Endothelial cell (in vitro differentiated cells): ENCODE results near the gene ZNF827. TPM values are rescaled to one million over a fixed set of nuclear protein-coding genes. Genes with fewer than 3 reads are reported as not detected.
"Not testable (repeated sequence)": the region's sequence is repeated elsewhere in the genome, so short reads cannot be mapped to it uniquely, and the experiment has no call there.

Experiments used
- DNase-seq: peaks from one replicate; pipeline ENCODE4 v3.0.0; 2021; ENCODE audit warnings: low spot score
- H3K27ac Mint-ChIP-seq: one replicate; pipeline ENCODE4 v1.8.0; 2021; ENCODE audit warnings: mixed read lengths, inconsistent platforms; ENCODE audit not compliant: unreplicated experiment
- H3K27me3 Mint-ChIP-seq: one replicate; pipeline ENCODE4 v1.8.0; 2021; ENCODE audit warnings: mild to moderate bottlenecking, moderate library complexity, mixed read lengths, inconsistent platforms; ENCODE audit not compliant: unreplicated experiment
- H3K36me3 Mint-ChIP-seq: one replicate; pipeline ENCODE4 v1.8.0; 2021; ENCODE audit warnings: mild to moderate bottlenecking, low read depth, mixed read lengths, inconsistent platforms; ENCODE audit not compliant: unreplicated experiment
- H3K4me1 Mint-ChIP-seq: one replicate; pipeline ENCODE4 v1.8.0; 2021; ENCODE audit warnings: mild to moderate bottlenecking, mixed read lengths, inconsistent platforms; ENCODE audit not compliant: unreplicated experiment
- H3K4me3 Mint-ChIP-seq: one replicate; pipeline ENCODE4 v1.8.0; 2021; ENCODE audit warnings: mild to moderate bottlenecking, mixed read lengths, inconsistent platforms; ENCODE audit not compliant: unreplicated experiment
- H3K9me3 Mint-ChIP-seq: one replicate; pipeline ENCODE4 v1.8.0; 2021; ENCODE audit warnings: mixed read lengths, inconsistent platforms; ENCODE audit not compliant: unreplicated experiment
- CTCF ChIP-seq: fragments of 200-600 bp; sonication (generic); IDR thresholded peaks from one replicate; pipeline ENCODE4 v1.5.0; 2021; ENCODE audit warnings: antibody characterized with exemption; ENCODE audit not compliant: unreplicated experiment
- total RNA-seq: library from RNA; stranded (reverse); fragmentation: NEBNext Ultra II Directional; extraction: Animal tissue kit (Norgen Biotek cat#: 25700); gene quantifications from one replicate; pipeline ENCODE4 v1.2.1, GENCODE V29; 2021; ENCODE audit not compliant: unreplicated experiment

The ZNF827 gene
- total RNA-seq, 1 donor from 2014 or later = 22.8 TPM

GRCh38 chr4:145843148-145843547, 95.5 kb downstream of the ZNF827 start:
- no peak for DNase-seq
- H3K36me3 Mint-ChIP-seq = peaks cover 31% of the 10 kb centered on the region
- peaks cover 35% of the 10 kb centered on the region for H3K4me1 Mint-ChIP-seq

GRCh38 chr4:145842224-145842887, 96.3 kb downstream of the ZNF827 start:
- no peak for DNase-seq
- Mint-ChIP-seq H3K9me3 (no peaks in the 10 kb centered on the region), H3K27me3 (no peaks in the 10 kb centered on the region), H3K36me3 (peaks cover 25% of the 10 kb centered on the region), H3K27ac (peak overlapping the region; percentile 68), H3K4me1 (peaks cover 32% of the 10 kb centered on the region), H3K4me3 (no peak overlapping the region)
- TF ChIP-seq CTCF = no peak

More at GRCh38 chr4:145843148-145843547, 95.5 kb downstream of the ZNF827 start:
- Mint-ChIP-seq H3K4me3 (no peak overlapping the region), H3K27ac (peak overlapping the region; percentile 68), H3K27me3 (no peaks in the 10 kb centered on the region), H3K9me3 (no peaks in the 10 kb centered on the region)
- no peak for TF ChIP-seq CTCF

- Mint-ChIP-seq H3K27me3 (peaks cover under 1% of the 10 kb centered on the region), H3K27ac (no peak overlapping the region), H3K9me3 (no peaks in the 10 kb centered on the region), H3K4me3 (no peak overlapping the region), H3K4me1 (peaks cover 34% of the 10 kb centered on the region), H3K36me3 (peaks cover 26% of the 10 kb centered on the region)
- TF ChIP-seq CTCF = no peak
- no peak for DNase-seq
These were observed 97.8 kb downstream of the ZNF827 start for GRCh38 chr4:145840801-145841200.

- Mint-ChIP-seq H3K4me3 (no peak overlapping the region), H3K36me3 (peaks cover 30% of the 10 kb centered on the region), H3K27ac (no peak overlapping the region), H3K27me3 (peaks cover 2% of the 10 kb centered on the region), H3K9me3 (no peaks in the 10 kb centered on the region), H3K4me1 (peaks cover 34% of the 10 kb centered on the region)
- no peak for DNase-seq
- peak; percentile 39 for TF ChIP-seq CTCF
These were observed 98.4 kb downstream of the ZNF827 start for GRCh38 chr4:145840162-145840768.

- no peak for TF ChIP-seq CTCF
- DNase-seq = no peak
- Mint-ChIP-seq H3K36me3 (peaks cover 25% of the 10 kb centered on the region), H3K4me1 (peaks cover 33% of the 10 kb centered on the region), H3K27me3 (peaks cover 2% of the 10 kb centered on the region), H3K9me3 (no peaks in the 10 kb centered on the region), H3K4me3 (no peak overlapping the region), H3K27ac (no peak overlapping the region)
These were observed 99.5 kb downstream of the ZNF827 start for GRCh38 chr4:145839151-145839550.

- not testable (repeated sequence) for H3K27ac Mint-ChIP-seq, H3K4me1 Mint-ChIP-seq, H3K27me3 Mint-ChIP-seq, DNase-seq, H3K4me3 Mint-ChIP-seq, H3K9me3 Mint-ChIP-seq
- H3K36me3 Mint-ChIP-seq = peaks cover 26% of the 10 kb centered on the region
These were observed 106.2 kb downstream of the ZNF827 start for GRCh38 chr4:145832384-145832783.
